Pulmonary artery endothelial cell (primary cell): ENCODE measurements around the gene GPS1. TPM values are rescaled to one million over a fixed set of nuclear protein-coding genes. Genes with fewer than 3 reads are reported as not detected.

Source experiments
- DNase-seq: peaks from one replicate; pipeline ENCODE4 v3.0.0-alpha.2; 2011; ENCODE audit warnings: low read depth, low spot score
- total RNA-seq: library from RNA; depleted of rRNA; stranded (reverse); fragments of >200 nt; gene quantifications from 2 replicates; pipeline ENCODE4 v1.2.3, GENCODE V29; 2014

GPS1 gene
- total RNA-seq, 1 donor from 2014 or later: 110 TPM

DNA sequence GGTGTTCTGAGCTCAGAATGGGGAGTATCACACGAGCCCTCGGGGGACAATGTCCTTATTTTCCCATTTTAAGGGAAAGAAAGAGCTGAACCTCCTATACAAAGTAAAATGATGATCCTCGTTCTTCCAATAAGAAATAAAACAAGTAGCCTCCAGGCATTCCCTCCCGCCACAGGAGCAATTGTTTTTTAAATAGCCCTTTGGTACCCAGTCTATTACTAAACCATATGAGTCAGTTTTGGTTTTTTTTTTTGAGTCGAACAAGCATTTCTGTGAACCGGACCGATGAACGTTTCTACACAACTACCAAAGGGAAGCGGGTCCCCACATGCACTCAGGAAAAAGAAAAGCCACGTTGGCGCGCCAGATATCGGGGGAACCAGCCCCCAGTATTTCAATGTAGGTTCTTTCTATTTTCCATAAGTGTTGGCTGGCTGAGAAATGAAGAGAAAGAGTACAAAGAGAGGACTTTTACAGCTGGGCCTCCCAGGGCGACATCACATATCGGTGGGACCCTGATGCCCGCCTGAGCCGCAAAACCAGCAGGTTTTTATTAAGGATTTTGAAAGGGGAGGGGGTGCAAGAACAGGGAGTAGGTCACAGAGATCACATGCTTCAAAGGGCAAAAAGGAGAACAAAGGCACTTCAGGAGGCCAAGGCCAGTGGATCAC lies 10.4 kb upstream of the GPS1 start:
- no peak for DNase-seq

DNA sequence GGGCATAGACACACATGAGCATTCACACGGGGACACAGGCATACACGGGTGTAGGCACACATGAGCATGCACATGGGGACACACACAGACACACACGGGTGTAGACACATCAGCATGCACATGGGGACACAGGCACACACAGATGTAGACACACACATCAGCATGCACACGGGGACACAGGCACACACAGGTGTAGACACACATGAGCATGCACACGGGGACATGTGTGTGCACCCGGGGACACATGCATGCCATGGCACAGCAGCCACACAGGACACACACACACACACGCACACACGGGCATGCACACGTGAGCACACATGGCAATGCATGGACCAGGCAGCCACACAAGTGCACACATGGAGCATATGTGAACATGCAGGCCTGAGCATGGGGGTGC lies 9.0 kb upstream of the GPS1 start:
- no peak for DNase-seq

DNA sequence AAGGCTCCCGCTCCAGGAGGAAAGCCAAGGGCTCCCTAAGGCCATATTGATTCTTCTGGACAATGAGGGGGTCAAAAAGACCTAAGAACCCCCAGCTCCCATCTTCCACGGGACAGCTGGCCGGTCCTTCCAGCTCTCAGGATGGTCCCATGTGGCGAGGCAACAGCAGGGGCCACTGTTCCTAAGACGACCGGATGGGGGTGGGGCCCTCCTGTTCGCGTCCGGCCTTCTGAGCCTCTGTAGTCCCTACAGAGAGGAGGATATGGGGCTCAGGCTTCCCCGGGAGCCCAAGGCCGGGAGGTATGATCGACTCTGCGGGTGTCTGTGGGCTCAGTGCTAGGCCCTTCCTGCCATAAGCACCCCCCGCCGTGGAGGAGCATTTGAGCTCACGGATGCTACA lies 8.2 kb upstream of the GPS1 start:
- DNase-seq: no peak

DNA sequence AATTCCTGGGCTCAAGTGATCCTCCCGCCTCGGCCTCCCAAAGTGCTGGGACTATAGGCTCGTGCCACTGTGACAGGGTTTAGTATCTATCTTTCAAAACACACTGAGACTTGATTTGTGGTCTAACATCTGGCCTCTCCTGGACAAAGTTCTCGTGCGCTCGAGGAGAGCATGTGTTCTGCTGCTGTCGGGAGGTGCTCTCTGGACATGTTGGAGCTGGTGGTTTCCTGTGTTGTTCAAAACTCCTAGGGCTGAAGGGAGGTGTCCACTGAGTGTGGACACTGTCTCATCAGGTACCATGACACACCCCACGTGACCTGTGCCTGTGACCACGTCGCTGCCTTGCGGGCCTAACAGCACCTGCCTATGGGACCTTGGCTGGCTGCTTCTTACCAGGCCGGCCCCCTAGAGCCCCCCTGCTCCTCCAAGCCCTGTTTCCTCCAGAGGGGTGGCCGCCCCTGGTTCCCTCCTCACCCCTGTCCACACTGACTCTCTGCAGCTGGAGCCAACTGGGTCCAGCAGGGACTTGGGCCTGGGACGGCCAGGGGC lies 5.7 kb upstream of the GPS1 start:
- DNase-seq: no peak

DNA sequence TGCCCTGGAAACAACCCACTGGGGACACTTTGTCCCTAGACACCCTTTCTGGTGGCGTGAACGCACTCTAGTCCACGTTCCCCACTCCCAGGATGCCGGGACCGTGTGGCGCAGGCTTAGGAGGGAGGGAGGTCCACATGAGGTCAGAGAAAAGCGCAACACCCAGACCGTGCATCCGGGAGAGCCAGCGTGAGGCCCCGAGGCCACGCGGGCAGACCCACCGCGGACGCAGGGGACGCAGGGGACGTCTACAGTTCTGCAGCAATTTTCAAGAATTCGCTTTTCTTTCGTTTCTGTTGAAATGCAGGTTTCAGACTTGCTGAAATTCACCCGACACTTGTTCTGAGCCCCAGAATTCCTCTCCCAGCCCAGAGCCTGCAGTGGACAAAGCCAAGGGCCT lies 4.8 kb upstream of the GPS1 start:
- no peak for DNase-seq

DNA sequence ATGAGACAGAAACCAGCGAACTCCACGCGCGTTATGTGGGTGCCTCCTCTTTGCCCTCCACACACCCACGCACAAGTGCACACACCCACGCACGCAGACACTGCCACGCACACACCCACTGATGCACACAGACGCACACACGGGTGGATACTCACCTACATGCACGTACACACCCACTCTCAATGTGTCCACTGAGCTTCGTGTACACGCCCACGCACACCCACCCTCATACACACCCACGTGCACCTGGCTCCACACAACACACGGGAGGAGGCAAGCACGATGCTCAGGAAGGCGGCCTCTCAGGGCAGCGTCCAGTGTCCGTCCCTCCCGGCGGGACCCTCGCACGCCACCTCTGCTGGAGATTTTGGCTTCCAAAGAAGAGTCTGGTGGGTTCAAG lies 4.3 kb upstream of the GPS1 start:
- no peak for DNase-seq

DNA sequence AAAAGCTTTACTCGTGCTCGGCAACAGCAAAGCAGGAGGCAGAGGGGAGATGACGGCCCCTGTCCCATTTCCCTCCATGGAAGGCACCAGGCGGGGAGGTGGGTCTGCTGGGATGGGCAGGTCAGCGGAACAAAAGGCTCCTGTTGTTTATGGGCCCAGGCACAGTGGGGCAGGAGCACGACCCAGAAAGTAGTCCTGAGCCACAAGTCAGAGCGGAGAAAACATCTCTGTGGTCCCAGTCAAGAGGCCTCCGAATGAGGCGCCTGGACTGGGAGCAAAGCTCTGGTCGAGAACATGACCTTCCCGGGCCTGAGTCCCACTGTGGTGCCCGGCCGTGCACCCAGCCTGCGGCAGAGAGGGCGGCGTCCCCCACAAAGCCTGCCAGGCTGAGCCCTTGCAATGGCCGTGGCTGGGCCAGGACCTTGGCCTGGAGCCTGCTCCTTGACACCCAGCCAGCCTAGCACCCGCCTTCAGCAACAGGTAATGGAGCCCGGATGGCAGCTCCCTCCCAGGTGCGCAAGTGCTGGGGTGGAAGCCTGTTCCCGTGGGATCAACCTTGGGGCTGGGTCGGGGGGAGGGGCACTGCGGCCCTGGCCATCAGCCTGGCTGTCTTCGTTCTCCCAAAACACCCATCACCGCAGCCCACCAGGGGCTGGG lies 3.7 kb upstream of the GPS1 start:
- DNase-seq: no peak

DNA sequence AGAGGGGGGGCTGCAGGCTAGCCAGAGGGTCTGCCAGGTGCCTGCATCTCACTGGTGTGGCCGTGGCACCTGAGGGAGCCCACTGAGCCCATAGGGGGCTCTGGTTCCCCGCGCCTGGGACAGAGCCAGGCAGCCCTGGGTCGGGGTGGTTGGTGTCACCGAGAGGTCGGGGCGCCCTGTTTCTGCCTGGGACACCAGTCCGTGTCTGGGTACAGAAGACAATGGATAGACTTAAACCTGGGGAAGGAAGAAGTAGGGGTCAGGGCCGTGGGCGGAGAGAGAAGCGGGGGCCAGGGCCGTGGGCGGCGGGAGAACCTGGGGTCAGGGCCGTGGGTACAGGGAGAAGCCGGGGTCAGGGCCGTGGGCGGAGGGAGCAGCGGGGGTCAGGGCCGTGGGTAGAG lies 3.1 kb upstream of the GPS1 start:
- no peak for DNase-seq

DNA sequence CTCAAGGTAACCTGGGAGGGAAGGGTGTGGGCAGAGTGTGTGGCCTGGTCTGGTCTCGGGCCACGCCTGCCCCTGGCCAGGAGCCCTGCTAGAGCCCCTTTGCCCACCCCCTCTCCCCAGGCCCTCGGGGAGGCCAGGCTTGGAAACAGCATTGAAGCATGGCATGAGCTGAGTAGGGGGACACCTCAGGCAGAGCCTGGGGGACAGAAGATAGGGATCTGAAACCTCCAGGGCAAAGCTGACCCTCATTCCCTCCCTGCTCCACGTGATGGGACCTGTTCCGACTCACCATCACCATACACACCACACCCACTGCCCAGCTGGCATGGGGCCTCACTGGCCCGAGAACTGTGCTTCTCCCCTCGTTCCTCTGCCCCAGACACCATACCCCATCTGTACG lies 2.6 kb upstream of the GPS1 start:
- no peak for DNase-seq

DNA sequence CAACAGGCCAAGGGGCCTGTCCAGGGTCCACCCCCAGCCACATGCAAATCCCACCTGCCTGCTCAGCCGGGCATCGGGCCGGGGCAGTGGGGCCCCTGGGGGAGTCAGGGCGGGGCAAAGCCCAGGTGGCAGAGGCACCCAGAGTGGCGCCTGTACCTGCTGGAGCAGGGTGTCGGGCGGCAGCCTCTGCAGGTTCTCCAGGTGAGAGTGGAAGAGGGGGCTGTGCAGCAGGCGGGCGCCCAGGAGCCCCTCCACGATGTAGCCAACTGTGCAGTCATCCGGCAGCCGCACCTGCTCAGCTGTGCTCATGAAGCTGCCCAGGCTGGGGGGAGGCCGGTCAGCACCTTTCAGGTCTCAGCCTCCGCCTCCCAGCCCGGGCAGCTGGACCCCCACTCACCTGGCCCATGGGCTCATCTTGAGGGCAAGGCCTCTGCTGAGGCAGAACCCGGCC lies 2.2 kb upstream of the GPS1 start:
- no peak for DNase-seq

DNA sequence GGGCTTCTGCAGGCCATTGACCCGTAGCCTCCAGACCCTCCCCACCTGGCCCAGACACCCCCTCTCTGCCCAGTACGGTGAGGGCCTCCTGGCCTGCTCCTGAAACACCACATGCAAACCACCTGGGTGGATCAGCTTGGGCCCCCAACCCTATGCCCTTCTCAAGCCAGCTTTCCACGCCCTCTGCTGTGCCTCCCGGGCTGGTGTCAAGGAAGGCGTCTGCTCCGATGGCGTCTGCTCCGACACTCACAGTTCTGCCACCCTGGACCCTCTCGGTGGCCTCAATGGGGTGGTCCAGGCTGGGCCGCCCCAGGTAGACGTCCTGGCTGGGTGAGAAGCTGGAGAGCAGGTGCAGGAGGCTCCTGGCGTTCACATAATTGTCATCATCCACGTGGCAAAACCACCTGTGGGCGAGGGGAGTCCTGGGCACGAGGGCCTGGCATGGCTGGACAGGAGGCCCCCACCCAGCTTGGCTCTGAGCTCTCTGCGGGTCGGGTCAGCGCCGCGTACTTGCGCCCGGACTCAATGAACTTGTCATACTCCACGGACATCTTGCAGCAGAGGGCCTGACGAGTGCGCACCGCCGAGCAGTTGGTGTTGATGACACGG lies 1.4 kb upstream of the GPS1 start:
- no peak for DNase-seq

DNA sequence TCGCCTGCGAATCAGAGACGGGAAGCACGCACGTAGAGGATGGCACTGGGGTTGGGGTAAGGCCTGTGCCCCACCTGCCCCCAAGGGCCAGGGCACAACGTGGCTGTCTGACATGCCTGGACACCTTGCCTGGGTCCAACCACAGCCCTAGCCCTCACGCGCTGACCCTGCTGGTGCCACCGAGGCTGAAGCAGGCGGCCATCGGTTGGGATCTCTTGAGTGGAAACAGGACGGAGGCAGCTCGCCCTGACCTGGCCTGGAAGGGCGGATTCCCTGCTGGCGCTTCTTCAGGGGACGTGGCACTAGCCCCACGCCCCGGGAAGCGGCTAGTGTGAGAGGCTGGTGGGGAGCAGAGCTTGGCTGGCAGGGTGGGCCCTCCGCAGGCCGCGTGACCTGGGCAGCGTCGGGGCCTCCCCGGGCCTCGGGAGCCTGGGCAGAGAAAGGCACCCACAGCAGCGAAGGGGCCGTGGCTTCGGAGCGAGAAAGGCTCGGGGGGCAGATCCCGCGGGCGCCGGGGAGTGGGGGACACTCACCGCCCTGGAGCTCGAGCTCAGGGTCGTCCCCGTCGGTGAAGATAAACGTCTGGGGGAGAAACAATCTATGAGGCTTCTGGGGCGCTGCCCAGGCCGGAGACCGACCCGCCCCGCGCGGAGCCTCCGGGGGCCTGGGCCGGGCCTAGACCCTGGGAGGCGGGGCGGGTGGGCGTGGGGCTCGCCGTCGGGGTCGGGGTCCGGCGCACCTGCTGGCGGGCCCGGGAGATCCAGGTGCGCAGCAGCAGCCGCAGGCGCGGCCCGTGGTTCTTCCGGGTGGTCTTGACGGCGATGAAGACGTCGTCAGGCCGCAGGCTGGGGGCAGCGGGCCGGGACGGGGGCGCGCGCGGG lies 697 bp upstream of the GPS1 start:
- no peak for DNase-seq

DNA sequence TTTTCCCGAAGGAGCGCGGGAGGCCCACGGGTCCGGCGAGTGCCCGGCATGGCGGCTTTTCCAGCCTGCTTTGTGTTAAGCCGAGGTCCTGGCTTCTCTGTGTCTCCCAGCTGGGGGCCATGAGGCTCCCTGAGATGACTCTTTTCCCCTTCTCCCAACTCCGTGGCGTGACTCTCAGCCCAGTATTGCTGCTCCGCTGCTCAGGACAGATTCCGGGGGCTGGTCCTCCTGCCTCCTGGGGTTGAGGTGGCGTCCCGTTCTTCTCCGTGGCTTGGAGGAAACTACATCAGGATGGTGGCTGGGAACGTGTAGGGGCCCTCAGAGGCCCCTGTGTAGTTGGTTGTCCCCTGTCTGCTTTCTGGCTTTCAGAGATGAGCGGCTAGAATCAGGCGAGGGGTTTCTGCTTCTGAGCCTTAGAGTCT lies 951 bp downstream of the GPS1 start:
- no peak for DNase-seq

DNA sequence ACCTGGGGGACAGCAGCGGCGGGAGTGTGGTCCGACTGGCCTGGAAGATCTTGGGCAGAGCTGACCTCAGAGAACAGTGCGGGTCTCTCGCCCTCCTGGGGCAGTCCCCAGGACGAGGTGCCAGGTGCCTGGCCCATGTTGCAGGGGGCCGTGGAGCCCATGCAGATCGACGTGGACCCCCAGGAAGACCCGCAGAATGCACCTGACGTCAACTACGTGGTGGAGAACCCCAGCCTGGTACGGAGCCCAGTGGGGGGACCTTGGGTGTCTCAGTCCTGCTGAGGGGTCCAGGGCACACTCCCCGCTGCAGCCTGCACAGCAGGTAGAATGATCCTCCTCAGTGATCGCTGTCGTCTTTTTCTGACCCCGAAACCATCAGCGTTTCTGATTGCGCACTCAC lies 1.4 kb downstream of the GPS1 start:
- DNase-seq: no peak

DNA sequence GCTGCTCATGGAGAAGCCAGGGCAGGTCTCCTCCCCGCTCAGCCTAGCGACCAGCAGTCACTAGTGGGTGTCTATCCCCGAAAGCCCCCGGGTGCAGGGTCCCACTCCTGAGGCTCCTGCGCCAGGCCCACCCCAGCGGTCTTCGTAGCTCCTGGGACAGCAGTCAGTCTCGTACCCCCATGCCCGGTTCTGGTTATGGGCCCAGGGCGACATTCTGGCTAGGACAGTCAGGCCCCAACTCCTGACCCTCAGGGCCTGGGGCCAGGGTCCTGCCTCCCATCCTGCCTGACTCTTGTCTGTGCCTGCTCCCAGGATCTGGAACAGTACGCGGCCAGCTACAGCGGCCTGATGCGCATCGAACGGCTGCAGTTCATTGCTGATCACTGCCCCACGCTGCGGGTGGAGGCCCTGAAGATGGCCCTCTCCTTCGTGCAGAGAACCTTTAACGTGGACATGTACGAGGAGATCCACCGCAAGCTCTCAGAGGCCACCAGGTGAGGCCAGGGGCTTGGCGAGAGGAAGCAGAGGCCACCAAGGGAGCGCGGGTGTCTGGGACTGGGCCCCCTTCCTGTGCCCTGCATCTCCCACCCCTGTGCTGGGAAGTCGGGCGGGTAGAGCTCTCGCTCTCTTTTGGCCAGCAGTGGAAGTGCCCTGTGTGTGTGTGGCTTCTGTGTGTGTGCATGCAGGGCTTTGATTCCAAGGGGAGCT lies 2.0 kb downstream of the GPS1 start:
- DNase-seq: no peak

DNA sequence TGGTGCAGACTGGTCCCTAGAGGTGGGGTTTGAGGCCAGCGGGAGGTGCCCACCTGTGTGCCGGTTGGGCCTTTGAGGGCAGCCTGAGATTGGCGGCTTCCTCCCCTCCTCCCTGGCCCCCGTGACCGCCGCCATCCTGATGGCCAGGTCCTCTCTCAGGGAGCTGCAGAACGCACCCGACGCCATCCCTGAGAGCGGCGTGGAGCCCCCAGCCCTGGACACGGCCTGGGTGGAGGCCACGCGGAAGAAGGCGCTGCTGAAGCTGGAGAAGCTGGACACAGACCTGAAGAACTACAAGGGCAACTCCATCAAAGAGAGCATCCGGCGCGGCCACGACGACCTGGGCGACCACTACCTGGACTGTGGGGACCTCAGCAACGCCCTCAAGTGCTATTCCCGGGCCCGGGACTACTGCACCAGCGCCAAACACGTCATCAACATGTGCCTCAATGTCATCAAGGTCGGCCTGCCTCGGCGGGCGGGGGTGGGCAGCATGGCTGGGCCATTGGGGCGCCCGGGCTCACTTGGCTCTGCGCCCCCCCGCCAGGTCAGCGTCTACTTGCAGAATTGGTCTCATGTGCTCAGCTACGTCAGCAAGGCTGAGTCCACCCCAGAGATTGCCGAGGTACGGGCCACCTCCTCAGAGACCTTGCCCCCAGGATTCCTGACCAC lies 2.8 kb downstream of the GPS1 start:
- DNase-seq: no peak

DNA sequence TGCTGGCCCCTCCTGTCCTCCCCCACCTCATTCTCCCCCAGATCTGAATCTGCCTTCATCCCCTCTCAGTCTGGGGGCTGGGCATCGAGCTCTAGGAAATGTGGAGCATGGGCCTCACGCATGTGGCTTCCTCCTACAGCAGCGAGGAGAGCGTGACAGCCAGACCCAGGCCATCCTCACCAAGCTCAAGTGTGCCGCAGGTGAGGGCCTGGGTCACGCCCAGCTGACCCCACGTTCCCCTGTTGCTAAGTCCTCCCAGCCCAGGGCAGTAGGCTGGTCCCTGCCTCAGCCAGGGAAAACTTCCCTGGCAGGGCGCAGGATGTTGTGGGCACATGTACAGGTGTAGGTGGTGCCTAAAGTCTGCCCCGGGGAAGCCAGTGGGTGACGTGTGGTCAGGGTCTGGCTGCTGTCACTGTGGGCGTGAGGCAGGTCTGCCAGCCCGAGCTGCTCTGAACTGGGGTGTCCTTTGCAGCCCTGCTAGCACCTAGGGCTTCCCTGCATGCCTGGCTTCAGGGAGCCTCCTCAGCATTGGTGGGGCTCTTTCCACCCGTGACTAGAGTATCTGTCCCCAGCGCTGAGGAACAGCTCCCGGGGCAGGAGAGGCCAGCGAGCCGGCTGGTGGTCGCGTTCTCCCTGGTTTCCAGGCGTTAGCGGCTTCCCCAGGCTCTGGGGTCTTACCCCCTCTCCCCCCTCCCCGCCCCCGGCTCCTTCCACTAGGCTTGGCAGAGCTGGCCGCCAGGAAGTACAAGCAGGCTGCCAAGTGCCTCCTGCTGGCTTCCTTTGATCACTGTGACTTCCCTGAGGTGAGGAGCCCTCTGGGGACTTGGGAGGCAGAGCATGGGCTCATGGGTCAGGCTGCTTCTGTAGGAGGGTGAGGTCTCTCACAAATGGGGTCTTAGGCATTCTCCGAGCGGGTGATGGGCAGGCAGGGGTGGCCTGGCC lies 3.6 kb downstream of the GPS1 start:
- no peak for DNase-seq

DNA sequence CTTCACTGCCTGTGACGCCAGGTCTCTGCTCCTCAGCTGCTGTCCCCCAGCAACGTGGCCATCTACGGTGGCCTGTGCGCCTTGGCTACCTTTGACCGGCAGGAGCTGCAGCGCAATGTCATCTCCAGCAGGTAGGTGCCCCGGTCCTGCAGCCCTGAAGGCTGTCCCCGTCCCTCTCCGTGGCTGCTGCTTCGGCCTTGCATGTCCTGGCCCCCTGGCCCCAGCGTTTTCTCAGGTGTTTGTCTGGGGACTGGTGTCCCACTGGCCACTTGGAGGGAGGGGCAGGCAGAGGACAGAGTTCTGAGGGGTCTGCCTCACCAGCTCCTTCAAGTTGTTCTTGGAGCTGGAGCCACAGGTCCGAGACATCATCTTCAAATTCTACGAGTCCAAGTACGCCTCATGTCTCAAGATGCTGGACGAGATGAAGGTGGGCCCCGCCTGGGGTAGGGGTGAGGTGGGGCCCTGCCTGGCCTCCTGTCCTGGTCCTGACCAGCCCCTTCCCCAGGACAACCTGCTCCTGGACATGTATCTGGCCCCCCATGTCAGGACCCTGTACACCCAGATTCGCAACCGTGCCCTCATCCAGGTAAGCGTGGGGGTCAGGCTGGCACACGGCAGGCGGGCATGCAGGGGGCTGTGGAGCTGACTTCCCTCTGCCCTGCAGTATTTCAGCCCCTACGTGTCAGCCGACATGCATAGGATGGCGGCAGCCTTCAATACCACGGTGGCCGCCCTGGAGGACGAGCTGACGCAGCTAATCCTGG lies 4.4 kb downstream of the GPS1 start:
- DNase-seq: no peak
